ENCODE data around the gene CDHR2. TPM values are rescaled to one million over a fixed set of nuclear protein-coding genes. Genes with fewer than 3 reads are reported as not detected.

Gene CDHR2
- total RNA-seq, 1 experiment from 2014 or later, result 7.8 TPM

GRCh38 chr5:176529116-176529740 lies 19.9 kb upstream of the CDHR2 start:
- intact Hi-C loops (cut with micrococcal nuclease; ENCODE audit: unreplicated experiment), result no loop called here
- no TSS peak for BruUV-seq (replicated peaks)
- DNase-seq, result no peak
- no peaks in the 10 kb centered on the region for H3K9me3 Mint-ChIP-seq (ENCODE audit: low read depth, unreplicated experiment)
- CTCF ChIA-PET, result no interaction called here
- H3K27me3 Mint-ChIP-seq (ENCODE audit: unreplicated experiment), result no peaks in the 10 kb centered on the region
- H3K4me3 Mint-ChIP-seq (ENCODE audit: low read depth, unreplicated experiment), result no peak overlapping the region
- H3K36me3 Mint-ChIP-seq (ENCODE audit: insufficient read depth, unreplicated experiment), result peaks cover 11% of the 10 kb centered on the region
- H3K4me1 Mint-ChIP-seq (ENCODE audit: low read depth, unreplicated experiment), result peaks cover 12% of the 10 kb centered on the region
- no peak for TF ChIP-seq CTCF (IDR thresholded peaks at IDR 0.05; ENCODE audit: unreplicated experiment)
- H3K27ac Mint-ChIP-seq (ENCODE audit: unreplicated experiment), result no peak overlapping the region

- CTCF ChIA-PET, result no interaction called here
- H3K27me3 Mint-ChIP-seq (ENCODE audit: unreplicated experiment), result no peaks in the 10 kb centered on the region
- TF ChIP-seq CTCF (IDR thresholded peaks at IDR 0.05; ENCODE audit: unreplicated experiment), result no peak
- H3K4me1 Mint-ChIP-seq (ENCODE audit: low read depth, unreplicated experiment), result peaks cover 18% of the 10 kb centered on the region
- no peak overlapping the region for H3K27ac Mint-ChIP-seq (ENCODE audit: unreplicated experiment)
- H3K4me3 Mint-ChIP-seq (ENCODE audit: low read depth, unreplicated experiment), result no peak overlapping the region
- BruUV-seq (replicated peaks), result no TSS peak
- no peaks in the 10 kb centered on the region for H3K9me3 Mint-ChIP-seq (ENCODE audit: low read depth, unreplicated experiment)
- intact Hi-C loops (cut with micrococcal nuclease; ENCODE audit: unreplicated experiment), result no loop called here
- H3K36me3 Mint-ChIP-seq (ENCODE audit: insufficient read depth, unreplicated experiment), result peaks cover 11% of the 10 kb centered on the region
- no peak for DNase-seq
Measured at GRCh38 chr5:176529741-176530141, 19.4 kb upstream of the CDHR2 start.

GRCh38 chr5:176530393-176530982 lies 18.7 kb upstream of the CDHR2 start:
- BruUV-seq (replicated peaks), result no TSS peak
- CTCF ChIA-PET, result no interaction called here

GRCh38 chr5:176530983-176531901 lies 17.9 kb upstream of the CDHR2 start:
- Mint-ChIP-seq H3K4me3 (ENCODE audit: low read depth, unreplicated experiment) (no peak overlapping the region), H3K27ac (ENCODE audit: unreplicated experiment) (no peak overlapping the region), H3K36me3 (ENCODE audit: insufficient read depth, unreplicated experiment) (peaks cover 26% of the 10 kb centered on the region), H3K9me3 (ENCODE audit: low read depth, unreplicated experiment) (no peaks in the 10 kb centered on the region), H3K27me3 (ENCODE audit: unreplicated experiment) (no peaks in the 10 kb centered on the region), H3K4me1 (ENCODE audit: low read depth, unreplicated experiment) (peaks cover 30% of the 10 kb centered on the region)
- no peak for TF ChIP-seq CTCF (IDR thresholded peaks at IDR 0.05; ENCODE audit: unreplicated experiment)
- DNase-seq, result no peak
- CTCF ChIA-PET, result no interaction called here
- intact Hi-C loops (cut with micrococcal nuclease; ENCODE audit: unreplicated experiment), result no loop called here
- no TSS peak for BruUV-seq (replicated peaks)

More at GRCh38 chr5:176530393-176530982, 18.7 kb upstream of the CDHR2 start:
- H3K27ac Mint-ChIP-seq (ENCODE audit: unreplicated experiment), result no peak overlapping the region
- peaks cover 19% of the 10 kb centered on the region for H3K36me3 Mint-ChIP-seq (ENCODE audit: insufficient read depth, unreplicated experiment)
- no peak for DNase-seq
- H3K4me1 Mint-ChIP-seq (ENCODE audit: low read depth, unreplicated experiment), result peaks cover 25% of the 10 kb centered on the region
- H3K4me3 Mint-ChIP-seq (ENCODE audit: low read depth, unreplicated experiment), result no peak overlapping the region
- H3K9me3 Mint-ChIP-seq (ENCODE audit: low read depth, unreplicated experiment), result no peaks in the 10 kb centered on the region
- H3K27me3 Mint-ChIP-seq (ENCODE audit: unreplicated experiment), result no peaks in the 10 kb centered on the region
- intact Hi-C loops (cut with micrococcal nuclease; ENCODE audit: unreplicated experiment), result no loop called here
- TF ChIP-seq CTCF (IDR thresholded peaks at IDR 0.05; ENCODE audit: unreplicated experiment), result no peak
